Measurements from ENCODE around the gene FARSA.
"Not testable (repeated sequence)": the region's sequence is repeated elsewhere in the genome, so short reads cannot be mapped to it uniquely, and the experiment has no call there.

Gene FARSA

DNA sequence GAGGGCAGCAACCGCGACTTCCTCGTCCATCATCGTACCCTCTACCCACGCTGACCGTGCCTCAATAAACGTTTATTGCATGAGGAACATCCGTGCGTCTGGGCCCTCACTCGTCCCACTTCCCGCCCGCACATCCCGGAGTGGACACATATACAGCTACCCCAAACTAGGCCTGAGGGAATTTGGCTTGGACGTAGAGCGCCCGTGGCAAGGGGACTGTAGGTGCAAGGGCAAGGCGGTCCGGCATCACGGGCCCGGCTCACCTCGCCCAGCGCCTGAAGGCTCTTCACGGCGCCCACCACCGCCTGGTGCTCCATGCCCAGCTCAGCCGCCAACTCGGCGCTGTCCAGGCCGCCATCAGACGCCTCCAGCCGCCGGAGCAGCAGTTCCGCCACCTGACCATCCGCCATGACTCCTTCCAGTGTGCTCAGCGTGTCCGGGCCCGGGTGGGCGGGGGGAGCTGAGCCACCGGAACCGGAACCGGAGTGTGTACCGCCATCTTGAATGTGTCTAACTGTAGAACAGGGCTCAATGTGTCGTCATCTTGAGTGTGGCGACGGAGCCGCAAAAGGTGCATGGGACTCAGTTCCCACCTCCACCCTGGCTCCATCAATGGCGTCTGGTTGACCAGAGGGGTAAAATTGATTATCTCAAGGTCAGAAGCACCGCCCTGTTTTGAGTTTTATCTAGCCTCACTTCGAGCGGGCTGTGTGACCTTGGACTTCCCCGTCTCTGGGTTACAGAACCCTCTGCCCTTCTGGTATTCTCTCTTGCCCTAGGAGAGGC is at the start of gene FARSA:
TSS of gene FARSA (minus strand) at position 425 of the 786 bp plus-strand sequence. CDS start at position 410, 15 bp downstream.
- TF ChIP-seq, protein P1, sequence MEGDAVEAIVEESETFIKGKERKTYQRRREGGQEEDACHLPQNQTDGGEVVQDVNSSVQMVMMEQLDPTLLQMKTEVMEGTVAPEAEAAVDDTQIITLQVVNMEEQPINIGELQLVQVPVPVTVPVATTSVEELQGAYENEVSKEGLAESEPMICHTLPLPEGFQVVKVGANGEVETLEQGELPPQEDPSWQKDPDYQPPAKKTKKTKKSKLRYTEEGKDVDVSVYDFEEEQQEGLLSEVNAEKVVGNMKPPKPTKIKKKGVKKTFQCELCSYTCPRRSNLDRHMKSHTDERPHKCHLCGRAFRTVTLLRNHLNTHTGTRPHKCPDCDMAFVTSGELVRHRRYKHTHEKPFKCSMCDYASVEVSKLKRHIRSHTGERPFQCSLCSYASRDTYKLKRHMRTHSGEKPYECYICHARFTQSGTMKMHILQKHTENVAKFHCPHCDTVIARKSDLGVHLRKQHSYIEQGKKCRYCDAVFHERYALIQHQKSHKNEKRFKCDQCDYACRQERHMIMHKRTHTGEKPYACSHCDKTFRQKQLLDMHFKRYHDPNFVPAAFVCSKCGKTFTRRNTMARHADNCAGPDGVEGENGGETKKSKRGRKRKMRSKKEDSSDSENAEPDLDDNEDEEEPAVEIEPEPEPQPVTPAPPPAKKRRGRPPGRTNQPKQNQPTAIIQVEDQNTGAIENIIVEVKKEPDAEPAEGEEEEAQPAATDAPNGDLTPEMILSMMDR (conservative IDR thresholded peaks at IDR 0.05) = no peak
- peak within 1 kb of the TSS; percentile 87 for H3K27ac ChIP-seq

DNA sequence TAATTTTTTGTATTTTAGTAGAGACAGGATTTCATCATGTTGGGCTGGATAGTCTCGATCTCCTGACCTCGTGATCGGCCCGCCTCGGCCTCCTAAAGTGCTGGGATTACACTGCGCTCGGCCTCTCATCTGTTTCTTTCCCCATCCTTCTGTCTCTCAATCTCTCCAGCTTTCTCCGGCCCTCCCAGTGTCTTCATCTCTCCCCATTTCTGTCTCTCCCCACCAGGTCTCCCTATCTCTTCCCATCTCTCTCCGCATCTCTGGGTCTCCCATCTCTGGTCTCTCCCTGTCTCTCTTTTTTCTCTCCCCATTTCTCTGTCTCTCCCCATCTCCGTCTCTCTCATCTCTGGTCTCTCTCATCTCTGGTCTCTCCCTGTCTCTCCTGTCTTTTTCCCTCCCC is 49.6 kb upstream of the FARSA start:
- peak overlapping the region; percentile 23; the same call in 1 of the 2 replicates for H3K27ac ChIP-seq
- TF ChIP-seq, protein P1 (conservative IDR thresholded peaks at IDR 0.05) = no peak

DNA sequence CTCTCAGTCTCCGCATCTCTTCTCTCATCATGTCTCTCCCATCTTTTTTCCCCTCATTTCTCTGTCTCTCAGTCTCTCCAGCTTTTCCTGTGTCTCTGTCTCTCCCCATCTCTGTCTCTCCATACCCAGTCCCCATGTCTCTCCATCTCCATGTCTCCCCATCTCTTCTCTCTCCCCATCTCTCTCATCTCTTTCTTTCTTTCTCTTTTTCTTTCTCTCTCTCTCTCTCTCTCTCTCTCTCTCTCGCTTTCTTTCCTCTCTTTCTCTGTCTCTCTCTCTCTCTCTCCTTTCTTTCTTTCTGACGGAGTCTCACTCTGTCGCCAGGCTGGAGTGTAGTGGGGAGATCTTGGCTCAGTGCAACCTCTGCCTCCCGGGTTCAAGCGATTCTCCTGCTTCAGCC is 49.1 kb upstream of the FARSA start:
- no peak overlapping the region for H3K27ac ChIP-seq
- TF ChIP-seq, protein P1 (conservative IDR thresholded peaks at IDR 0.05) = no peak

DNA sequence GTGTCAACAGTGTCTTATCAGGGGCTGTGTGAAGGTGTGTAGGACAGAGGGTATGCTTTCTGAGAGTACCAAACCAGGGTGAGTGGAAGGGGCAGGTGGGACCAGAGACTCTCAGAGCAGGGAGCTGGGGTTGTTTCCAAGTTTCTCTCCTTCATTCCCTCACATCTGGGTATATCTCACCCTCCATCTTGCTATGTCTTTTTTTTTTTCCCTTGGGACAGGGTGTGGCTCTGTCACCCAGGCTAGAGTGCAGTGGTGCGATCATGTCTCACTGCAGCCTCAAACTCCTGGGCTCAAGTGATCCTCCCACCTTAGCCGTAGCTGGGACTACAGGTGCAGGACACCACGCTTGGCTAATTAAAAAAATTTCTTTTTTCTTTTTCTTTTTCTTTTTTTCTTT is 46.5 kb upstream of the FARSA start:
- no peak overlapping the region for H3K27ac ChIP-seq
- TF ChIP-seq, protein P1 (conservative IDR thresholded peaks at IDR 0.05) = no peak

DNA sequence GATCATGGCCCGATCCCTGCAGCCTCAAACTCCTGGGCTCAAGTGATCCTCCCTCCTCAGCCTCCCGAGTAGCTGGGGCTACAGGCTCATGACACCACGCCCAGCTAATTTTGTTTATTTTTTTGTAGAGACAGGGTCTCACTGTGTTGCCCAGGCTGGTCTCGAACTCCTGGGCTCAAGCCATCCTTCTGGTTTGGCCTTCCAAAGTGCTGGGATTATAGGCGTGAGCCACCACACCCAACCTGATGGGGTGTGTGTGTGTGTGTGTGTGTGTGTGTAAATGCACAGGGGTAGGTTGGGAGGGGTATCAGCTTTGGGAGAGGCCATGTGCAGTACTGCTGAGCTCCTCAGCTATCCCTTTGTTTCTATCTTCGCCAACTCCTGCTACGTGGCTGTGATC is 42.6 kb upstream of the FARSA start:
- H3K27ac ChIP-seq = not testable (repeated sequence)

DNA sequence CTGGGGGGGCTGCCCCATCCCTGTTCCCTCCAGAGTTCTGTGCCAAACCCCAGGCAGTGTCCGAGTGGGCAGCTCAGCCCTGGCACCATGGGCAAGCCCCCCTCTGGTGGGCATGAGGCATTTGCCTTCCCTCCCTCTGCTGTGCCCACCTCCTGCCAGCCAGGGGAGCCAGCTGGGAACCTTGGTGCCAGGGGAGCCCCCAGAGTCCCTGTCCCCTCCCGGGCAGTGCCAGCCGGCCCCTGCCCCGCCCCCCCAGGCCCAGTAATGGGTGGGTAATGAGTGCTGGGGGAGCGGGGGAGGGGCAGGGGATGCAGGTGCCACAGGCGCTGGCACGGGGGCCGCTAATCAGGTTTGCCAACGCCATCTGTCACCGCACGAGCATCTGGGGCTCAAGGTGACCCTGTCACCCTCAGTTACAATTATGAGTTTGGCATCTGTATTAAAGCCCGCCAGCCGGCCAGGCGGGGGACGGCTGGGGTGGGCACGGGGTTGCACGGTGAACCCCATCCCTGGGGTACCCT is 41.8 kb upstream of the FARSA start:
- TF ChIP-seq, protein P1 (conservative IDR thresholded peaks at IDR 0.05) = no peak
- H3K27ac ChIP-seq = no peak overlapping the region

DNA sequence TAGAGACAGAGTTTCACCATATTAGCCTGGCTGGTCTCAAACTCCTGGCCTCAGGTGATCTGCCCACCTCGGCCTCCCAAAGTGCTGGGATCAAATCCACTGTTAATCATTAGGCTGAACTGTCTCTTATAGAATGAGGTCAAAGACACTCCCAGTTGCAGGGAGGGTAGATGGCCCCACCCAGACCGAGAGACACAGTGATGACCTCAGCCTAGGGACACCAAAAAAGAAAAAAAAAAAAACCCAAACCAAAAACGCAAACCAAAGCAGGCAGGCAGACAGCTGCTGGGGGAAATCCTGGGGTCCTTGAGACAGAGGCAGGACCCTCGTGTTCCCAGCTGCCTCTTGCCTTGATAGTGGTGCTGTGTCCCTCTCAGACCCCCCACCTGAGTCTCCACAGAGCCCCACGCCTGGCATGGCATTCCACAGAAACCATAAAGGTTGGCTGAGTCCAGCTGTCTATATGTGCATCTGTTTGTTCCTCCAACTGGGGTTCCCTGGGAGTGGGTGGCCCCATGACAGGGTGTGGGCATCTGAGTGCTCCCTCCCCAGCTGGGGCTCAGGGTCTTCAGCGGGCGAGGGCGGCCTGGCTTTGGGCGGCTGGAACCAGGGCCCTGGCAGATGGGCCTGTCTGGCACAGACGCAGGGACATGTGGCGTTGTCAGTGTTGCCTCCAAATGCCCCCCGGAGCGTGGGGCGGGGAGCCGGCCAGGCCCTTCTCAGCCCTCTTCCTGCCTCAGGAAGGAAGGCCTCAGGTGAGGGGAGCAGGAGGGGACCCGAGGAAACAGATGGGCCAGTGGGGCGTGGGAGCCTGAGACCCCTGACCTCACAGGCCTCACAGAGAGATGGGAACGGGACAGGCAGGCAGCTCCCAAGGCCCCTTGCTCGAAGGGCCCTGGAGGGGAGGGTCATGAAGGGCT is 41.0 kb upstream of the FARSA start:
- TF ChIP-seq, protein P1 (conservative IDR thresholded peaks at IDR 0.05) = no peak
- H3K27ac ChIP-seq = no peak overlapping the region
